ENCODE data around the gene PIGW. TPM values are rescaled to one million over a fixed set of nuclear protein-coding genes. Genes with fewer than 3 reads are reported as not detected.

The PIGW gene, protein sequence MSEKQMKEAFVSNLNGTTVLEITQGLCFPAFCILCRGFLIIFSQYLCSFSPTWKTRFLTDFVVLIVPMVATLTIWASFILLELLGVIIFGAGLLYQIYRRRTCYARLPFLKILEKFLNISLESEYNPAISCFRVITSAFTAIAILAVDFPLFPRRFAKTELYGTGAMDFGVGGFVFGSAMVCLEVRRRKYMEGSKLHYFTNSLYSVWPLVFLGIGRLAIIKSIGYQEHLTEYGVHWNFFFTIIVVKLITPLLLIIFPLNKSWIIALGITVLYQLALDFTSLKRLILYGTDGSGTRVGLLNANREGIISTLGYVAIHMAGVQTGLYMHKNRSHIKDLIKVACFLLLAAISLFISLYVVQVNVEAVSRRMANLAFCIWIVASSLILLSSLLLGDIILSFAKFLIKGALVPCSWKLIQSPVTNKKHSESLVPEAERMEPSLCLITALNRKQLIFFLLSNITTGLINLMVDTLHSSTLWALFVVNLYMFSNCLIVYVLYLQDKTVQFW
- 3.4 and 9.7 TPM in 2 replicates for total RNA-seq (2014; rRNA removed; shearing (Covaris generic))

DNA sequence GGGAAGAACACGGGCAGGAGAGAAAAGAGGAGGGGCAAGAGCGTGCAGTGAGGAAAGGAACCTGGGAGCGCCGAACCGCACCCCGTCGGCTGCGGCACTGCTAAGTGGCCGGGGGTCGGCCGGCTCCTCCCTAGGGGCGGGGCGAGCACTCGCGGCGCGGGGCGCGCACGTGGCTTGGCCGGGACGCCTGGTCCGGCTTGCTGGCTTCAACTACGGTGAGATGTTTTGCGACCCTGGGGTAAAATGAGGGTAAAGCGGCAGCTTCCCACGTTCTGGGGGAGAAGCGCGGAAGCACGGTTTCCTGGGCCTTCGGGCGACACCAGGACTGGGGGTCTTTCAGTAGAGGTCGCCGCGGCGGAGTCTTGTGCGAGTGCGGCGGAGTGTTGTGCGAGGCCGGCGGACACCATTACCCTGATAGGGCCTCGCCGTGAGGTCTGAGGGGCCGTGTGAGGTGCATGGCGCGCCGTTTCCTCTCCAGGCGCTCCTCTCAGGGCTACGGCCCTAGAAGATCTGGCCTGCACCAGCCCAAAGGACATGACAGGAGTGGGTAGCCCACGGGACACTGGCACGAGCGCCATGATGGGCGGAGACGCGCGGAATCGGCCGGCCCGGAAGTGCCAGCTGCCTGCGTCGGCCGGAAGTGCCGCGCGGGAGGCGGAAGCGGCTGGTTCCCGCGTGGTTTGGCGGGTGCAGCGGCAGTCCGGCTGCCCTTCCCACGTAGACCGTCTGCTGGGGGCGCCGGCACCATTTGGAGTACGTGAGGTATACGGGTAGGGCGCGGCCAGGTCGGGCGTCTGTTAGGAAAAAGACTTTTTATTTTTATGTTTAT is at the start of gene PIGW, which contains the start of gene MYO19:
PIGW (plus strand) TSS at position 148 of the 829 bp plus-strand sequence. CDS start 2,115 bp downstream, outside the sequence.
MYO19 (minus strand) TSS at position 29 of the 829 bp plus-strand sequence. CDS start 2,330 bp downstream, outside the sequence.
- DNase-seq (ENCODE audit: low read depth in 1 of 2, low spot score in 2 of 2) = peak; percentile 88 to 95
- H3K27me3 ChIP-seq (replicated peaks) = no peaks in the 10 kb centered on the region
- H3K9me3 ChIP-seq (replicated peaks) = no peaks in the 10 kb centered on the region; the same call in 1 of the 2 replicates
- H3K4me1 ChIP-seq (replicated peaks) = peaks cover 14% of the 10 kb centered on the region
- peak within 1 kb of the TSS; percentile 91 for H3K27ac ChIP-seq
- H3K4me3 ChIP-seq = peak within 1 kb of the TSS; percentile 68
- peaks cover 74% of the 10 kb centered on the region for H3K36me3 ChIP-seq

DNA sequence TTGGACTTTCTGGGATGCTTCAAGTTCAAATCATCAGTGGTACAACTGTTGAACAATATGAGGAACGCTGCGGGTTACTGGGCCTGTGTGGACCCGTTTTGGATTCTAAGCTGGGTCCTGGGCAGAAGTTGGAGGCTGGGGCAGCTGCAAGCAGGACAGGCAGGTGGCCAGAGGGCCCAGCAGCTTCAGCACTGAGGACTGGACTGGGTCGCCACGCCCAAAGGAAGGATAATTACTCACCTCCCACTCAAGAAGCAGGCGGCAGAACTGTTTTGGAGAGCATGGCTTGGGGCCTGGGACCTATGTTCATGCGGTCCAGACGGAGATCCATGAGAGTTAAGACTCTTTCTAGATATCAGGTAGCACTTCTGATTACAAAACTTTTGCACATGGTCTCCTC is 49.8 kb upstream of the PIGW start:
- H3K4me1 ChIP-seq (replicated peaks) = peaks cover 21% of the 10 kb centered on the region
- H3K27ac ChIP-seq = no peak overlapping the region
- H3K36me3 ChIP-seq = peaks cover 4% of the 10 kb centered on the region

DNA sequence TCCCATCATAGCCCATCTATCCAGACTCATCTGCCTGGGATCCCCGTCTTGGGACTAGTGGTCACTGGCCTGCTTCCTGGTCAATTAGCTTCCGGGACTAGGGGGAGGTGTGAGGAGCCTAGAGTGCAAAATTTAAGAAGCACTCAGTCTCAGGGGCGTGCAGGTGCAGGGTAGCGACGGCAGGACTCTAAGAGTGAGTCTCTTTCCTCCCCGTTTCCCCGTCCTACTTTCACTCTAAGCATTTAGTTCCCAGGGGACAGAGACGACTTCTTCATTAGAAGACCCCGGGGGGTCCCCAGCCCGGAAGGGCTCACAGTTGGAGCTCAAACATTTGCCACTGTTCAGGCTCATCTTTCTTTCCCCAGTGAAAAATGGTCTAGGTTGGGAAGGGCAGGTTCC is 49.0 kb upstream of the PIGW start:
- H3K36me3 ChIP-seq = peaks cover 9% of the 10 kb centered on the region
- DNase-seq (ENCODE audit: low read depth in 1 of 2, low spot score in 2 of 2) = no peak
- H3K4me3 ChIP-seq = peak overlapping the region; percentile 50
- H3K27ac ChIP-seq = no peak overlapping the region
- H3K27me3 ChIP-seq (replicated peaks) = peaks cover 14% of the 10 kb centered on the region
- H3K9me3 ChIP-seq (replicated peaks) = no peaks in the 10 kb centered on the region
- peaks cover 21% of the 10 kb centered on the region for H3K4me1 ChIP-seq (replicated peaks)

More for the DNA sequence above, 49.8 kb upstream of the PIGW start:
- H3K27me3 ChIP-seq (replicated peaks) = peaks cover 17% of the 10 kb centered on the region
- H3K9me3 ChIP-seq (replicated peaks) = no peaks in the 10 kb centered on the region
- no peak overlapping the region for H3K4me3 ChIP-seq
- DNase-seq (ENCODE audit: low read depth in 1 of 2, low spot score in 2 of 2) = no peak

DNA sequence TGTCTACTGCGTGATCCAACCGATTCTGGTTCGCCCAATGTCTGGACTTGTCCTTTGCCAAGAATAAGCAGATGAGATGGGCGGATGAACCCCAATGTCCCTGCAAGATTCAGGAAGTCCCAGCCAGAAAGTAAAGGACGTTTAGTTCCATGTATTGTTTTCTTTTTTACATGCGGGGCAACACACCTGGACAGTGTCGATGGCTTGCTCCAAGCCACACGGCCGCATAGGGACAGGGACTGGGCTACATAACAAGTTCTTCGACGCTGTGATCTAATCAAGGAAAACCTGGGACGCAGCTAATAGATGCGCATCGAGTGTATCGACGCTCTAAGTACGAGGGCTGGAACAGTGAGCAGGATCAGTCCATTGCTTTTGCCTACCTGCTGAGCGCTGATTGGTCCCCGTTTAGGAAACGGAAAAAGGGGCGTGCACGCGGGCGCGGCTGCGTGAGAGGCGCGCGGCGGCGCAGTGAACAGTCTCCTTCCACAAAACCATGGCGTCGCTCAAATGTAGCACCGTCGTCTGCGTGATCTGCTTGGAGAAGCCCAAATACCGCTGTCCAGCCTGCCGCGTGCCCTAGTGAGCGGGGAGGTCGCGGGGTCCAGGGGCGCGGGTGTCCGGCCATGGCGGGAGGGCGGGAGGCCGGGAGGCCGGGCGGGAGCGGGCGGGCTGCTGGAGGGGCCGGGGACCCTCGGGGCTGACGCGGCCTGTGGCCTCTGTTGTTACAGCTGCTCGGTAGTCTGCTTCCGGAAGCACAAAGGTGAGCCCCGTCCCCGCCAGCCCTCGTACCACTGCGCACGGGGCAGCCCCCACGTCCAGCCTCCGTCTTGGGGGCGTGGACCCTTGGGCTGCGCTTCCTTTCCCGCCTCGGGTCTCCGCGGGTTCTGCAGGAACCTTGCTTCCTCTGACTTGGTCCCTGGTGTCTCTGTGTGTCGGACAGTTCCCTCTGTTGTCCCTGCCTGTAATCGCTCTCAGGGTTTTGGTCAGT is 48.3 kb upstream of the PIGW start, which contains the start of gene ZNHIT3:
ZNHIT3 (plus strand) TSS at position 478 of the 991 bp plus-strand sequence; CDS start at position 497, 19 bp downstream.
- Histone ChIP-seq H3K36me3 (peaks cover 16% of the 10 kb centered on the region), H3K27ac (no peak within 1 kb of the TSS), H3K9me3 (replicated peaks) (no peaks in the 10 kb centered on the region), H3K4me1 (replicated peaks) (peaks cover 21% of the 10 kb centered on the region), H3K4me3 (peak within 1 kb of the TSS; percentile 50), H3K27me3 (replicated peaks) (peaks cover 11% of the 10 kb centered on the region; the same call in 1 of the 2 replicates)
- DNase-seq (ENCODE audit: low read depth in 1 of 2, low spot score in 2 of 2) = peak; percentile 58 to 86

DNA sequence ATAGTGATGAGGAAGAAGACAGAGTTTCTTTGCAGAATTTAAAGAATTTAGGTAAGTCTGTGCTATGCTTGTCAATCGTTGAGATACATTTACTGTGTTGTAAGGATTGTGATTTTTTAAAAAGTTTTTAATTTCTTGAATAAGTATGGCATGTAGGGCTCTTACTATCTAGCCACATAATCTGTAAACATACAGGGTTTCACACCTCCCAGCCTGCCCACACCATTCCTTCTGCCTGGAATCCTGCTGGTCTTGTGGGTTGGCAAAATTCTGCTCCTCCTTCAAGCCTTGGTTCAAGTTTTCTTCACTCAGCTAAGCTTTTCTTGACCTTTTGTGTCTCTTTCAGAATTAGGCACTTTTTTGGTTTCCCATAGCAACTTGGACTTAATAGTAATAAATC is 40.8 kb upstream of the PIGW start:
- Histone ChIP-seq H3K27me3 (replicated peaks) (no peaks in the 10 kb centered on the region), H3K4me3 (no peak overlapping the region), H3K4me1 (replicated peaks) (no peaks in the 10 kb centered on the region), H3K9me3 (replicated peaks) (no peaks in the 10 kb centered on the region), H3K27ac (no peak overlapping the region), H3K36me3 (peaks cover 79% of the 10 kb centered on the region)
- no peak for DNase-seq (ENCODE audit: low read depth in 1 of 2, low spot score in 2 of 2)

DNA sequence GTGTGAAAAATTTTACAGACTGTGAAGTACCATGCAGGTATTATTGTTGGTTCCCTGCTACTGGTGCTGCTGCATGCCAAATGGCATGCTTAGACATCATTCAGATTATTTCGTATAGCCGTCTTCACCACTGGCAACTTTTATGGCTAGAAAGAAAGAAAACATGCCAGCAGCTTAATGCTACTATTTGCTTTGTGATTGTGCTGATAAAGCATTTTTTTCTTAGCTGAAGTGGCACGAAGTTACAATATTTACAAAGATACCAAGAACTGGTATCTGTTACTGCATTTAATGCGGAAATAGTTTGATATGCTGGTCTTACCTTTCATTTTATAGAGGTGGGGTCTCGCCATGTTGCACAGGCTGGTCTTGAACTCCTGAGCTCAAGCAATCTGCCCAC is 40.1 kb upstream of the PIGW start:
- H3K4me1 ChIP-seq (replicated peaks) = no peaks in the 10 kb centered on the region
- no peak overlapping the region for H3K27ac ChIP-seq
- no peaks in the 10 kb centered on the region for H3K9me3 ChIP-seq (replicated peaks)
- H3K36me3 ChIP-seq = peaks cover 79% of the 10 kb centered on the region
- no peak overlapping the region for H3K4me3 ChIP-seq
- no peak for DNase-seq (ENCODE audit: low read depth in 1 of 2, low spot score in 2 of 2)
- H3K27me3 ChIP-seq (replicated peaks) = no peaks in the 10 kb centered on the region

DNA sequence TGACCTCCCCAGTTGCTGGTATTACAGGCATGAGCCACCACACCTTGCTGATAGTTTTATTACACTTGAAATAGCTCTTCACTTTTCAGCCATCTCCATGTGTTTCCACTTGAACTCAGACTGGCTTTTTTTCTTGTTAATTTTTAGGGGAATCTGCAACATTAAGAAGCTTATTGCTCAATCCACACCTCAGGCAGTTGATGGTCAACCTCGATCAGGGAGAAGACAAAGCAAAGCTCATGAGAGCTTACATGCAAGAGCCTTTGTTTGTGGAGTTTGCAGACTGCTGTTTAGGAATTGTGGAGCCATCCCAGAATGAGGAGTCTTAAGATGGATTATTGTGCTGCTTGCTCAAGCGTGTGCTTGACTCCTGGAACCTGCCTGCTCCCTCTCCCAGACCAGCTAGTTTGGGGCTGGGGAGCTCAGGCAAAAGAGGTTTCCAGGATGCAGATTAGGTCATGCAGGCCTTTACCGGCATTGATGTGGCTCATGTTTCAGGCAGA is 39.7 kb upstream of the PIGW start:
- Histone ChIP-seq H3K9me3 (replicated peaks) (no peaks in the 10 kb centered on the region), H3K4me3 (no peak overlapping the region), H3K27ac (no peak overlapping the region), H3K36me3 (peaks cover 79% of the 10 kb centered on the region), H3K4me1 (replicated peaks) (no peaks in the 10 kb centered on the region), H3K27me3 (replicated peaks) (no peaks in the 10 kb centered on the region)
- no peak for DNase-seq (ENCODE audit: low read depth in 1 of 2, low spot score in 2 of 2)

DNA sequence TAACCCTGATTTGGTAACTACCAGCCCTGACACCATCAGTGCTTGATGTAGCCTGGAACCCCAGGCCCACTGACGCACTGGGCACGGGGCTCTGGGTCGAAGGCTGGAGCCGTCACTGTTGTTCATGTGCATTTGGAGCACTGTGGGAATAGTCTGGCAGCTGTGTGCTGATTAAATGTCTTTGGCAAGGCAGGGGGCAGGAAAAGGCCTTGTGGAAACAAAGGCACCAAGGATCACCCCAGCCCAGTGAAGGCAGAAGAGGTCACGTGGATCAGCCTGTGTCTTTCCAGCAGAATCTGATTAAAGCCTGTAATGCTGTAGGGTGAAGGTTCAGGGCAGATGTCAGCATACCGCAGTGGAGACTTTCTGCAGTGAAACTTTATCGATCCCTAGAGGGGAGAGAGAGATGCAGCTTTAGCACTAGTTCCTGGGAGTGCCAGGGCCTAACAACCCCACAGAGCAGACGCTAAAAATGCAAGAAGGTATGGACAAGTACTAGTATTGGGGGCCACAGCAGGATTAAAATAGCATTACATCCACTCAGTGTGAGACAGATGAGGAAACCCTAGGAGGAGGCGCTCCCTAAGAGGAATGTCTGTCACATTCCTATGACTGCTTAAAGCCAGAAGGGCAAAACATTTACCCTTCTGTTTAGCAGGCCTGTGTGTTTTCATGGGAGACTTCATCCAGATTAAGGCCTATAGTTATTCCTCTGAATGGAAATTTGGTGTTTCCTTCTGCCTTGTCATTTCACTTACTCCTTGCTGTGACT is 38.6 kb upstream of the PIGW start:
- no peak overlapping the region for H3K27ac ChIP-seq
- no peaks in the 10 kb centered on the region for H3K27me3 ChIP-seq (replicated peaks)
- H3K36me3 ChIP-seq = peaks cover 83% of the 10 kb centered on the region
- H3K9me3 ChIP-seq (replicated peaks) = no peaks in the 10 kb centered on the region
- H3K4me3 ChIP-seq = no peak overlapping the region
- no peak for DNase-seq (ENCODE audit: low read depth in 1 of 2, low spot score in 2 of 2)
- no peaks in the 10 kb centered on the region for H3K4me1 ChIP-seq (replicated peaks)

DNA sequence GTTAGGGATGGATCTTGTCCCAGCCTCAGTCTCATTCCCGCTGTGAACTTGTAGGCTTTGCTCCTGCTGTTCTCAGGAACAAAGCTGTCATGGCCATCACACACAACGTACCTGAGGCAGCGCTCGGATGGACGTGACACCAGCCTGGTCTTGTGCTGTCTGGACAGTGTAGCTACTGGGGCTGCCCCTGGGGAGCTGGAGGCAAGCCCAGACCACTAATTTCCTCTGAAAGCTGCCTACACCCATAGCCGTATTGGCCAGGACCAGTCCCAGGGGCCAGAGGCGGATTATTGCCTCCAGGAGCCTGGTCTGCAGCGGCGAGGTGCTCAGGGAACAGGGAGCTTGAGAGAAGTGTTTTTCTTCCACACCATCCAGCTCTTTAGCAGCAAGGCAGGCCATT is 36.6 kb upstream of the PIGW start:
- H3K9me3 ChIP-seq (replicated peaks) = no peaks in the 10 kb centered on the region
- no peak overlapping the region for H3K4me3 ChIP-seq
- H3K27ac ChIP-seq = no peak overlapping the region
- no peaks in the 10 kb centered on the region for H3K27me3 ChIP-seq (replicated peaks)
- DNase-seq (ENCODE audit: low read depth in 1 of 2, low spot score in 2 of 2) = no peak
- peaks cover 78% of the 10 kb centered on the region for H3K36me3 ChIP-seq
- H3K4me1 ChIP-seq (replicated peaks) = no peaks in the 10 kb centered on the region

DNA sequence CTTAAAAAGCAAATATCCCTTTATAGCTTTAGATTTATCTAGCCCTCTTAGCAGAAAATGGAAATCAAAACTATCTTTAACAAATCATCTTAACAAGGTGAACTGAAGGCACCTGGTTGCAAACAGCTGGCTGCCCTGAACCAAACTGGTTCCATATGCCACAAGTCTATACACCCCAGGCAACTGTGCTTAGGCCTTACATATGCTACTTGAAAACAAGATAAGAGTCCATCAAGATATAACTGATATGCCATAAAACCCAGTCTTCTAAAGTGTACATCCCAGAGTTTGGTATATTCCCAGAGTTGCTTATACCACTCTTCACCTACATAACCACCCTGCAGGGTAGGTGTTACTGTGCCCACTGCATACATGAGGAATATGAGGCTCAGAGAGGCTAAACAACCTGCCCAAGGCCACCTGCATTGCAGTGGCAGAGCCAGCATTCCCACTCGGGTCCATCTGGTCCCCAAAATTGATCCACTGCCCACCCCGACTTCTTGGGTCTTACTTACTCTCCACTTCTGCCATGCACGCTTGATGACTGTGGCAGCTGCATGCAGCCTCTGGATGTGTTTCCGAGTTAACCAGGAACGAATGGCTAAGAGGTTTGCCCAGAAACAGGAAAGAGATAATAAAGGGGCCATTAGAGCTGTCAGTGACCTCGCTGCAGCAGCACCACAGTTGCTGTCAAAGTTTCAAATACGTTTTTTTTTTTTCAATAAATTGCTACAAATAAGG is 36.1 kb upstream of the PIGW start:
- no peak for DNase-seq (ENCODE audit: low read depth in 1 of 2, low spot score in 2 of 2)
- Histone ChIP-seq H3K36me3 (peaks cover 74% of the 10 kb centered on the region), H3K27me3 (replicated peaks) (no peaks in the 10 kb centered on the region), H3K9me3 (replicated peaks) (no peaks in the 10 kb centered on the region), H3K4me3 (no peak overlapping the region), H3K27ac (no peak overlapping the region), H3K4me1 (replicated peaks) (no peaks in the 10 kb centered on the region)

DNA sequence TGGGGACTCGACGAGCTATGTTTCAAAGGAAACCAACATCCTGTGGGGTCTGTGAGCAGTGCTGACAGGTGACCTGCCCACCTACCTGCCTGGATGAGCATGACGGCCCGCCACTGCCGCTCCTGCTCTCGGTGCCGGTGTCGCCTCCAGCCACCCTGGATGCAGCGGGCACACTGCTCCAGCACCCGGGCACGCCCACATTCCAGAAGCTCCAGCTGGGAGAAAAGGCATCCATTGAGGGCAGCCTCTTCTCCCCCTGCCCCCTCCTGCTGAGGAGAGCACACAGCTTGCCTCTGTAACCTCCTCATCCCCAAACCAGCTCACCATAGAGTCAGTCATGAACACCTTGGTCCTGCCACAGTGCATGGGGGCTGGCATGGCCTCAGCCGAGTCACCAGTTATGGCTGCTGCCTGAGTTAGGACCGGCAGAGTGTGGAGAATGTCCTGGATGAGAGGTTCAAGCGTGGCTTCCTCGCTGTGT is 34.0 kb upstream of the PIGW start:
- Histone ChIP-seq H3K36me3 (peaks cover 71% of the 10 kb centered on the region), H3K27ac (no peak overlapping the region)

More for the DNA sequence above, 34.0 kb upstream of the PIGW start:
- H3K9me3 ChIP-seq (replicated peaks) = no peaks in the 10 kb centered on the region
- no peaks in the 10 kb centered on the region for H3K27me3 ChIP-seq (replicated peaks)
- H3K4me3 ChIP-seq = no peak overlapping the region
- DNase-seq (ENCODE audit: low read depth in 1 of 2, low spot score in 2 of 2) = no peak
- no peaks in the 10 kb centered on the region for H3K4me1 ChIP-seq (replicated peaks)

All from SJSA1 (cell line).